ENCODE data around the gene EXOG.

DNA sequence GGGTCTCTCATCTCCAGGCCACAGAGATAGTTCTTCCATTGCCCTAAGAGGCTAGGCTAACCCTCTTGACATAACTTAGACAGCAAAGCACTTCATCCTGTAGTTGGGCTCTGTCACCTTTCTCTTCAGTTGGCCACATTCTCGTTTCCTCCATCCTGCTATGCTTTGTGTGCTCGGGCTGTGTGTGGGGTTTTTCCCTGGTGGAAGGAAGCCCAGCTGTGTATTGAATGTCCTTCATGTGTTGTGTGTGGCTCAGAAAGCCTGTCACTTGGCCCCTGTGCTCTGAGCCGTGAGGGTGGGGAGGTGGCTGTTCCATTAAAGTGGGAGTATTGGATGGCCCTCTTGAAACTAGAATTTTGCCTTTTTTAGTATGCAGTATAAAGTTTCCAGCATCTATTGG lies 8.8 kb upstream of the EXOG start:
- TF ChIP-seq POLR2A (IDR thresholded peaks at IDR 0.05) (no peak), CTCF (IDR thresholded peaks at IDR 0.05) (no peak), POLR2AphosphoS5 (IDR thresholded peaks at IDR 0.05; ENCODE audit: insufficient read depth in 1 of 2, low read depth in 1 of 2) (no peak)
